Panc1 (cell line): ENCODE measurements around the gene LRRK1. TPM values are rescaled to one million over a fixed set of nuclear protein-coding genes. Genes with fewer than 3 reads are reported as not detected.

Experiments
- ATAC-seq: fragments of 200-7000 bp; cut with Tn5 transposase; 2 replicates; pipeline ENCODE4 v1.9.1; 2020; ENCODE audit warnings: mild to moderate bottlenecking, moderate library complexity
- BruUV-seq: library from RNA; stranded (reverse); fragments of 400-500 nt; replicated peaks from 2 replicates; lab custom pipeline; 2021; lab: Mats Ljungman, UMichigan
- CTCF ChIA-PET: fragments of 300-600 bp; sonication (Branson Sonifier 250); formaldehyde crosslinking; loops from one replicate; lab custom pipeline; 2022; ENCODE audit warnings: antibody characterized with exemption; lab: Charles Lee
- POLR2A ChIA-PET: fragments of 300-600 bp; sonication (Branson Sonifier 250); formaldehyde crosslinking; loops from one replicate; lab custom pipeline; 2022; ENCODE audit warnings: antibody characterized with exemption; lab: Charles Lee
- DNase-seq: peaks from one replicate; pipeline ENCODE4 v3.0.0-alpha.2; 2010; ENCODE audit warnings: low read depth, low spot score
- H3K27ac ChIP-seq: 2 replicates; pipeline ENCODE4 v1.5.1; 2011; ENCODE audit warnings: mild to moderate bottlenecking, low read length, inconsistent platforms
- H3K27me3 ChIP-seq: fragments of 200-500 bp; sonication (Bioruptor generic); 2 replicates; pipeline ENCODE4 v1.6.0; 2014; ENCODE audit warnings: low read length, inconsistent platforms; ENCODE audit not compliant: control insufficient read depth, insufficient read depth
- H3K36me3 ChIP-seq: fragments of 200-500 bp; sonication (Bioruptor generic); 2 replicates; pipeline ENCODE4 v1.5.1; 2014; ENCODE audit warnings: inconsistent platforms, mild to moderate bottlenecking, low read length, moderate library complexity; ENCODE audit not compliant: control insufficient read depth, insufficient read depth
- H3K4me1 ChIP-seq: 2 replicates; pipeline ENCODE4 v1.5.1; 2011; ENCODE audit warnings: inconsistent platforms, mild to moderate bottlenecking, low read length, moderate library complexity; ENCODE audit not compliant: control insufficient read depth, insufficient read depth
- H3K4me3 ChIP-seq, 2 experiments: 2 replicates each; pipeline ENCODE4 v1.5.1; 2011 to 2012; ENCODE audit warnings: low read depth in 2 of 2, low read length in 2 of 2, mild to moderate bottlenecking in 2 of 2, inconsistent platforms in 1 of 2, moderate library complexity in 1 of 2
- H3K9me3 ChIP-seq: fragments of 200-500 bp; sonication (Bioruptor generic); 2 replicates; pipeline ENCODE4 v1.5.1; 2014; ENCODE audit warnings: low read depth, mild to moderate bottlenecking, inconsistent platforms, low read length, moderate library complexity; ENCODE audit not compliant: control insufficient read depth, insufficient read depth
- POLR2AphosphoS5 ChIP-seq: IDR thresholded peaks from 2 replicates; pipeline ENCODE4 v1.6.1; 2012; ENCODE audit warnings: mild to moderate bottlenecking, low read depth, low read length, moderate library complexity
- SIN3A ChIP-seq: IDR thresholded peaks from 2 replicates; pipeline ENCODE4 v1.6.1; 2012; ENCODE audit warnings: low read depth, mild to moderate bottlenecking, low read length, moderate library complexity, borderline replicate concordance; ENCODE audit not compliant: insufficient read depth
- TCF7L2 ChIP-seq: IDR thresholded peaks from 2 replicates; pipeline ENCODE4 v1.6.1; 2011; ENCODE audit warnings: mild to moderate bottlenecking, low read depth, low read length, inconsistent platforms
- in situ Hi-C: cut with HindIII; loops from 2 replicates; pipeline ENCODE4 v1.10.0; 2016; ENCODE audit warnings: low sequenced_read_pairs, low pct_unique_long_range_greater_than_20kb
- intact Hi-C: fragments of 100-400 bp; cut with micrococcal nuclease; formaldehyde crosslinking; loops from one replicate; pipeline ENCODE4 v1.10.0; 2022; ENCODE audit not compliant: unreplicated experiment
- total RNA-seq: library from RNA; stranded (reverse); gene quantifications from one replicate; pipeline ENCODE4 v1.2.1, GENCODE V29; 2021; ENCODE audit not compliant: unreplicated experiment
- TF ChIP-seq, protein P1 (sequence below), 2 experiments: IDR thresholded peaks; 2 replicates each; pipeline ENCODE4 v1.6.1; 2011 to 2012; ENCODE audit warnings: low read depth in 2 of 2, control low read depth in 1 of 2, low read length in 1 of 2, mild to moderate bottlenecking in 1 of 2, moderate library complexity in 1 of 2; ENCODE audit not compliant: insufficient read depth in 1 of 2
- TF ChIP-seq, protein P2 (sequence below): fragments of 450-650 bp; IDR thresholded peaks from 2 replicates; pipeline ENCODE4 v1.5.1; 2017; ENCODE audit warnings: mild to moderate bottlenecking

The LRRK1 gene
- total RNA-seq, 1 experiment from 2014 or later: 88.0 TPM

DNA sequence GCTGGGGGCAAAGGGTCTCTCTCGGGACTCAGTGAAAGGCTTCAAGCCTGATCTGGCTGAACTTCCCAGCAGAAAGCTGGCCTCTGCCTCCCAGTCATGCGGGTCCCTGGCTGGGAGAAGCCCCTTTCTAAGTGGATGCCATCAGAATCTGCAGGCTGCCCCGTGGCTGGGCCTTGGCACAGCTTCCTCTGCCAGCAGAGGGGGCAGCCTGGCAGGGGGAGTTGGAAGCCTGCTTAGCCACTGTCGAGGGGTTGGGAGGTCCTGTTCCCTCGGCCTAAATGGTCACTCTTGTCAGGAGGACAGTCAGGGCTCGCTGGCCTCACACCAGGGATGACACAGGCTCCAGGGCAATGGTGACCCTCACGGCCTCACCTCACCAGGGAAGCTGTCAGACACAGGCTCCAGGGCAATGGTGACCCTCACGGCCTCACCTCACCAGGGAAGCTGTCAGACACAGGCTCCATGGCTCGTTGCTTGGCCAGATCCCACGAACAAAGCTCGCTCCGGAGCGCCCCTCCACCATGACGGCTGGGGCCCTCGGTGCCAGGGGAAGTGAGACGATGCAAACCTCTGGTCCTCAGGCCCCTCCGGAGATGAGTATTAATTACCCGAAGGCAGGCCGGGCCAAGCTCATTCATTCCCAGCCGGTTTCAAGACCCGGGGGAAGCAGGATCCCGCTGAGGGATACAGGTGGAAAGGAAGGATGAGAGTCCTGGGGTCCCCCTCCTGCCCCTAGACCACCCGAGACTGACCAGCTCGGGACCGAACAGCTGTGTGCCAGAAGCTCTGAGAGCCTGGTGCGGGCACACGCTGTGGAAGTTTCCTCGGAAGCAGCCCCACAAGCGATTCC, 181.7 kb downstream of the LRRK1 start:
- DNase-seq: no peak
- Histone ChIP-seq H3K4me3 (no peak overlapping the region), H3K36me3 (no peaks in the 10 kb centered on the region), H3K4me1 (peaks cover 6% of the 10 kb centered on the region; the same call in 1 of the 2 replicates), H3K27ac (peak overlapping the region; percentile 3; the same call in 1 of the 2 replicates), H3K27me3 (no peaks in the 10 kb centered on the region), H3K9me3 (no peaks in the 10 kb centered on the region)
- intact Hi-C loops (no loop called here), in situ Hi-C loops (no loop called here)
- no TSS peak for BruUV-seq
- CTCF ChIA-PET: interaction anchor here (0.5 to 0.6 kb wide), 2 partner anchors 154 to 161 kb away, joined by 3 read pairs; no protein-coding TSS in a partner anchor
- peak; percentile 61 for ATAC-seq
- POLR2A ChIA-PET: no interaction called here
- TF ChIP-seq POLR2AphosphoS5: no peak

DNA sequence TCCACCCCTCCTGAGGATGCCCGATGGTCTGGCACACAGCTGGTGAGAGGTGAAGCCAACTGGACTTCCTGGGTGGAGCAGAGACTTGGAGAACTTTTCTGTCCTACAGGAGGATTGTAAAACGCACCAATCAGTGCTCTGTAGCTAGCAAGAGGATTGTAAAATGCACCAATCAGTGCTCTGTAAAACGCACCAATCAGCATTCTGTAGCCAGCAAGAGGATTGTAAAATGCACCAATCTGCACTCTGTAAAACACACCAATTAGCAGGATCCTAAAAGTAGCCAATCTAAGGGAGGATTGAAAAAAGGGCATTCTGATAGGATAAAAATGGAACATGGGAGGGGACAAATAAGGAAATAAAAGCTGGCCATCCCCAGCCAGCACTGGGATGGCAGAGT, 182.5 kb downstream of the LRRK1 start:
- H3K36me3 ChIP-seq: no peaks in the 10 kb centered on the region
- no peaks in the 10 kb centered on the region for H3K9me3 ChIP-seq
- ChIA-PET POLR2A (no interaction called here), CTCF (no interaction called here)
- H3K27ac ChIP-seq: no peak overlapping the region
- intact Hi-C loops: no loop called here
- ATAC-seq (no peak), DNase-seq (no peak)
- no peak overlapping the region for H3K4me3 ChIP-seq
- peaks cover 8% of the 10 kb centered on the region; the same call in 1 of the 2 replicates for H3K4me1 ChIP-seq
- no TSS peak for BruUV-seq
- TF ChIP-seq, protein P1, sequence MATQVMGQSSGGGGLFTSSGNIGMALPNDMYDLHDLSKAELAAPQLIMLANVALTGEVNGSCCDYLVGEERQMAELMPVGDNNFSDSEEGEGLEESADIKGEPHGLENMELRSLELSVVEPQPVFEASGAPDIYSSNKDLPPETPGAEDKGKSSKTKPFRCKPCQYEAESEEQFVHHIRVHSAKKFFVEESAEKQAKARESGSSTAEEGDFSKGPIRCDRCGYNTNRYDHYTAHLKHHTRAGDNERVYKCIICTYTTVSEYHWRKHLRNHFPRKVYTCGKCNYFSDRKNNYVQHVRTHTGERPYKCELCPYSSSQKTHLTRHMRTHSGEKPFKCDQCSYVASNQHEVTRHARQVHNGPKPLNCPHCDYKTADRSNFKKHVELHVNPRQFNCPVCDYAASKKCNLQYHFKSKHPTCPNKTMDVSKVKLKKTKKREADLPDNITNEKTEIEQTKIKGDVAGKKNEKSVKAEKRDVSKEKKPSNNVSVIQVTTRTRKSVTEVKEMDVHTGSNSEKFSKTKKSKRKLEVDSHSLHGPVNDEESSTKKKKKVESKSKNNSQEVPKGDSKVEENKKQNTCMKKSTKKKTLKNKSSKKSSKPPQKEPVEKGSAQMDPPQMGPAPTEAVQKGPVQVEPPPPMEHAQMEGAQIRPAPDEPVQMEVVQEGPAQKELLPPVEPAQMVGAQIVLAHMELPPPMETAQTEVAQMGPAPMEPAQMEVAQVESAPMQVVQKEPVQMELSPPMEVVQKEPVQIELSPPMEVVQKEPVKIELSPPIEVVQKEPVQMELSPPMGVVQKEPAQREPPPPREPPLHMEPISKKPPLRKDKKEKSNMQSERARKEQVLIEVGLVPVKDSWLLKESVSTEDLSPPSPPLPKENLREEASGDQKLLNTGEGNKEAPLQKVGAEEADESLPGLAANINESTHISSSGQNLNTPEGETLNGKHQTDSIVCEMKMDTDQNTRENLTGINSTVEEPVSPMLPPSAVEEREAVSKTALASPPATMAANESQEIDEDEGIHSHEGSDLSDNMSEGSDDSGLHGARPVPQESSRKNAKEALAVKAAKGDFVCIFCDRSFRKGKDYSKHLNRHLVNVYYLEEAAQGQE (IDR thresholded peaks at IDR 0.05; ENCODE audit: insufficient read depth in 1 of 2, low read depth in 2 of 2, low read length in 1 of 2): no peak
- no peak for TF ChIP-seq TCF7L2
- no peak for TF ChIP-seq SIN3A
- TF ChIP-seq, protein P2, sequence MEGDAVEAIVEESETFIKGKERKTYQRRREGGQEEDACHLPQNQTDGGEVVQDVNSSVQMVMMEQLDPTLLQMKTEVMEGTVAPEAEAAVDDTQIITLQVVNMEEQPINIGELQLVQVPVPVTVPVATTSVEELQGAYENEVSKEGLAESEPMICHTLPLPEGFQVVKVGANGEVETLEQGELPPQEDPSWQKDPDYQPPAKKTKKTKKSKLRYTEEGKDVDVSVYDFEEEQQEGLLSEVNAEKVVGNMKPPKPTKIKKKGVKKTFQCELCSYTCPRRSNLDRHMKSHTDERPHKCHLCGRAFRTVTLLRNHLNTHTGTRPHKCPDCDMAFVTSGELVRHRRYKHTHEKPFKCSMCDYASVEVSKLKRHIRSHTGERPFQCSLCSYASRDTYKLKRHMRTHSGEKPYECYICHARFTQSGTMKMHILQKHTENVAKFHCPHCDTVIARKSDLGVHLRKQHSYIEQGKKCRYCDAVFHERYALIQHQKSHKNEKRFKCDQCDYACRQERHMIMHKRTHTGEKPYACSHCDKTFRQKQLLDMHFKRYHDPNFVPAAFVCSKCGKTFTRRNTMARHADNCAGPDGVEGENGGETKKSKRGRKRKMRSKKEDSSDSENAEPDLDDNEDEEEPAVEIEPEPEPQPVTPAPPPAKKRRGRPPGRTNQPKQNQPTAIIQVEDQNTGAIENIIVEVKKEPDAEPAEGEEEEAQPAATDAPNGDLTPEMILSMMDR: no peak
- TF ChIP-seq POLR2AphosphoS5: no peak
- no peaks in the 10 kb centered on the region for H3K27me3 ChIP-seq
- in situ Hi-C loops: no loop called here

DNA sequence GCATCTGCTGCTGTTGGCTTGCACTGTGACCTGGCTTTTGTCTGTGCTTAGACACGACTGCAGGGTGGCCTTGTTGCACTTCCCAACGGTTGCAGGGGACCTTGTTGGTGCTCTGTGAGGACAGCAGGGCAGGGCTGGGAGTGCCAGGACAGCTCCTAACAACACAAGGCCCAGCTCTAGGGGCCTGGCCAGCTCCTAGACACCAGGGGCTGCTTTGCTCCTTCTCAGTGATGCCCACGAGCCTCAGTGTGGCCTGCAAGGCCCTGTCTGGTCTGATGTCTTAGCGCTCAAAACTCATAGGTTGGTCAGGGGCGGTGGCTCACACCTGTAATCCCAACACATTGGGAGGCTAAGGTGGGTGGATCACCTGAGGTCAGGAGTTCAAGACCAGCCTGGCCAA, 183.6 kb downstream of the LRRK1 start:
- no peak for DNase-seq
- intact Hi-C loops: no loop called here
- H3K9me3 ChIP-seq: no peaks in the 10 kb centered on the region
- no peaks in the 10 kb centered on the region for H3K36me3 ChIP-seq
- no peak overlapping the region for H3K27ac ChIP-seq
- ChIA-PET CTCF (no interaction called here), POLR2A (no interaction called here)
- no peaks in the 10 kb centered on the region for H3K27me3 ChIP-seq
- H3K4me3 ChIP-seq: no peak overlapping the region
- TF ChIP-seq SIN3A (no peak), TCF7L2 (no peak), POLR2AphosphoS5 (no peak)
- TF ChIP-seq, protein P2: no peak
- TF ChIP-seq, protein P1 (IDR thresholded peaks at IDR 0.05; ENCODE audit: insufficient read depth in 1 of 2, low read depth in 2 of 2, low read length in 1 of 2): no peak
- BruUV-seq: no TSS peak
- peak; percentile 32; the same call in 1 of the 2 replicates for ATAC-seq
- in situ Hi-C loops: no loop called here
- H3K4me1 ChIP-seq: peaks cover 8% of the 10 kb centered on the region; the same call in 1 of the 2 replicates
